IPS-15b (cell line): ENCODE data around the gene HAVCR2.
"Not testable (repeated sequence)": the region's sequence is repeated elsewhere in the genome, so short reads cannot be mapped to it uniquely, and the experiment has no call there.

Experiments used
- H3K27me3 ChIP-seq: one replicate; pipeline ENCODE4 v1.6.1; 2013; ENCODE audit warnings: low read length; ENCODE audit not compliant: control insufficient read depth, insufficient read depth
- H3K36me3 ChIP-seq: one replicate; pipeline ENCODE4 v1.6.1; 2013; ENCODE audit warnings: low read length; ENCODE audit not compliant: control insufficient read depth, insufficient read depth
- H3K4me1 ChIP-seq: one replicate; pipeline ENCODE4 v1.6.1; 2013; ENCODE audit warnings: mild to moderate bottlenecking, low read length; ENCODE audit not compliant: control insufficient read depth, insufficient read depth
- H3K4me3 ChIP-seq: one replicate; pipeline ENCODE4 v1.5.1; 2013; ENCODE audit warnings: low read depth, low read length
- H3K9ac ChIP-seq: one replicate; pipeline ENCODE4 v1.6.1; 2013; ENCODE audit warnings: low read depth, mild to moderate bottlenecking, low read length
- H3K9me3 ChIP-seq: one replicate; pipeline ENCODE4 v1.6.1; 2013; ENCODE audit warnings: mild to moderate bottlenecking, low read length; ENCODE audit not compliant: control insufficient read depth, insufficient read depth

Gene HAVCR2

DNA sequence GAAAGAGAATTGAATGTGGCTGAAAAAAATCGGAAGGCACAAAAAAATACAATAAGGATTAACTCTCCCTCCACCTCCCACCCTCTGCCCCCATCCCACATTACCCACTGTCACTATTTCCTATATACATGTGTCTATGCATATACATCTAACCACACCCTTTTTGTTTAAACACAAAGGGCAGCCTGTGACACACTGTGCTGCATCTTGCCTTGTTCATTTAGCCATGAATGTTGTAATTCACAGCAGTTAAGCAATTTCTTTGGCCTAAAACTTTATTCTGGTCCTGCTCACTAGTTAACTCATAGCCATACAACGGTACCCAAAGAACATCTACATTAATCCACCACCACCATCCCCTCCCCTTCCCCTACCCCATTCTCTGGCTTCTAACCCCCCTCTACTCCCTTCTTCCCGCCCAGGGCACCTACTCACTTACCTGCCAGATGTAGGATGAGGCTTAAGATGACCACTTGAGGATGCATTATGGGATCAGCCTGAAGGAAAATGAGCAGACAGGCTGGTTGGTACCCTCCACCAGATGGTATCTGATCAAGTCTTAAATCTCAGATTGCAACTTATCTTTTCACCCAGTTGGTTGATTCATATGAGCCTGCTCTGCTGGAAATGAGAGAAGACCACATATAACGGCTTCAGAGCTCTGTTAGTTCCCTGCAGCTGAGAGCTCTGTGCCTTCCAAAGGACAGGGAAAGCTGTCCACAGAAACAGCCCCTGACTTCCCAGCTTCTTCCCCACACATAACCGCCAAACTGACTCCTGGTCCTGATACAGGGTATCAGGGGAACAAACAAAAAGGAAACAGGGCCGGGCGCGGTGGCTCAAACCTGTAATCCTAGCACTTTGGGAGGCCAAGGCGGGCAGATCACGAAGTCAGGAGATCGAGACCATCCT is 51.1 kb downstream of the HAVCR2 start:
- Histone ChIP-seq H3K27me3 (no peaks in the 10 kb centered on the region), H3K9ac (no peak overlapping the region), H3K9me3 (no peaks in the 10 kb centered on the region), H3K36me3 (no peaks in the 10 kb centered on the region), H3K4me1 (no peaks in the 10 kb centered on the region), H3K4me3 (no peak overlapping the region)

DNA sequence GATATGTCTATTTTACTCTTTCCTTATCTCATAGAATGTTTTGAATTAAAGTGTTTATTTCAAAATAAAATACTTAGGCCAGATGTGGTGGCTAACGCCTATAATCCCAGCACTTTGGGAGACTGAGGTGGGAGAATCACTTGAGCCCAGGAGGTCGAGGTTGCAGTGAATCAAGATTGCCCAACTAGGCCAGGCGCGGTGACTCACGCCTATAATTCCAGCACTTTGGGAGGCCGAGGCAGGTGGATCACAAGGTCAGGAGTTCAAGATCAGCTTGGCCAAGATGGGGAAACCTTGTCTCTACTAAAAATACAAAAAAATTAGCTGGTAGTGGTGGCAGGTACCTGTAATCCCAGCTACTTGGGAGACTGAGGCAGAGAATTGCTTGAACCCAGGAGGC is 52.0 kb downstream of the HAVCR2 start:
- H3K9me3 ChIP-seq, H3K4me3 ChIP-seq, H3K36me3 ChIP-seq, H3K27me3 ChIP-seq, H3K9ac ChIP-seq, H3K4me1 ChIP-seq: not testable (repeated sequence)

DNA sequence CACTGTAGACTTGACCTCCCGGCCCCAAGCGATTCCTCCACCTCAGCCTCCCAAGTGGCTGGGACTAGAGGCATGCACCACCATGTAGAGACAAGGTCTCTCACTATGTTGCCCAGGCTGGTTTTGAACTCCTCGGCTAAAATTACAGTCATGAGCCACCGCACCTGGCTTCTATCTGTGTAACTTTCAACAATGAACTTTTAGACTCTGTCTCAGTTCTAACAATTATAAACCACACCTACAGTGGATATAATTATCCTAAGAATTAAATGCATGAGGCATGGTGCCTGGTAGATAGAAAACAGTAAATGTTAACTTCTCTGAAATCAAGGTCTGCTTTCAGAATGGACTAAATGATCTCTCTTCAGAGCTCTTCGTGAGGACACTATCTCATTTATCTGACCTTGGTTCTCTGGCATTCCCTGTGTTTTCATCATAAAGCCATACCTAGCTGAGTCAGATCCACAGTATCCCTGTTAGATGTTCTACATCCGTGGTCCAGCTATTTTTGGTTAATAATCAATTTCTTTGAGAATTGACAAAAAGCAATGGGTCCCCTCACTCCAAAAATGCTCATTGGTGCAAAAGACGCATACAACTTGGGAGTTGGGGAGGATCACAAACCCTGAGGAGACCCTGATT is 57.1 kb downstream of the HAVCR2 start:
- Histone ChIP-seq H3K9me3 (no peaks in the 10 kb centered on the region), H3K36me3 (no peaks in the 10 kb centered on the region), H3K27me3 (no peaks in the 10 kb centered on the region), H3K4me3 (no peak overlapping the region), H3K9ac (no peak overlapping the region), H3K4me1 (no peaks in the 10 kb centered on the region)

DNA sequence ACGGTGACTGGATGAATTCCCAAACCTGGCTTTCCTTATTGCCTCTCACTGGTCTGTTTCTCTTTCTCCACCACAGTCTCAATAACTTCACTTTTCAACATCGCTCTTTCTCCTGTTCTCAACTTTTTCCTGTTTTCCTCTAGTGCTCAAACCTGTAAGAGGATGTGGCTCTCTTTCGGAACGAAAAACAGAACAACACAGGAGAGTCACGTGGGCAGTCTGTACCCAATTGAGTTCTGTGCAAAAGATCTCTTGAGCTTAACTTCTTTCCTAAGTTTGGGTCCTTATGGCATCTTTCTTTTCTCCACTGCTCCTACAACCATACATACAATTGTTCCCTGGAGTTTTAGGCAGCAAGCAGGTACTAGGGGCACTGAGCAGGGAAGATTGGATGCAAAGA is 58.8 kb downstream of the HAVCR2 start:
- no peak overlapping the region for H3K9ac ChIP-seq
- H3K9me3 ChIP-seq: no peaks in the 10 kb centered on the region
- no peak overlapping the region for H3K4me3 ChIP-seq

DNA sequence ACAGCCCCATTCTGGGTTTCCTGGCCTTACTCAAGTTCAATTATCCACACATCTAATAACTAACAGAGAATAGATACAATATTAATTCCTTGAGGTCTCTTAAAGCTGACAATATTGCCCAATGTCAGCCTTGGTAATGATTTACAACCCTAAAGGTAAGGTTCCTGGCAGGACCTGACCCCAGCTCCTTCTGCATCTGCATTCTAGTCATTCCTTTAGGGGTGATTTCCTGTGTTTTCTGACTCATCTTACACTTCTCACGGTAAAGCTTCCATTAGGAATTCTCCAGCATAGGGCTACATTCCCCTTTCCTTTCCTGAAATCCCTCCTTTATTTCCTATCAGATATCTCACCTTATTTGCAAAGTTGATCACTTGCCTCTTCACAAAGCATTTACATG is 59.2 kb downstream of the HAVCR2 start:
- H3K36me3 ChIP-seq: no peaks in the 10 kb centered on the region
- H3K9me3 ChIP-seq: no peaks in the 10 kb centered on the region
- H3K4me1 ChIP-seq: no peaks in the 10 kb centered on the region
- no peak overlapping the region for H3K4me3 ChIP-seq
- H3K9ac ChIP-seq: no peak overlapping the region
- no peaks in the 10 kb centered on the region for H3K27me3 ChIP-seq

More for the DNA sequence above, 58.8 kb downstream of the HAVCR2 start:
- Histone ChIP-seq H3K36me3 (no peaks in the 10 kb centered on the region), H3K4me1 (no peaks in the 10 kb centered on the region), H3K27me3 (no peaks in the 10 kb centered on the region)

DNA sequence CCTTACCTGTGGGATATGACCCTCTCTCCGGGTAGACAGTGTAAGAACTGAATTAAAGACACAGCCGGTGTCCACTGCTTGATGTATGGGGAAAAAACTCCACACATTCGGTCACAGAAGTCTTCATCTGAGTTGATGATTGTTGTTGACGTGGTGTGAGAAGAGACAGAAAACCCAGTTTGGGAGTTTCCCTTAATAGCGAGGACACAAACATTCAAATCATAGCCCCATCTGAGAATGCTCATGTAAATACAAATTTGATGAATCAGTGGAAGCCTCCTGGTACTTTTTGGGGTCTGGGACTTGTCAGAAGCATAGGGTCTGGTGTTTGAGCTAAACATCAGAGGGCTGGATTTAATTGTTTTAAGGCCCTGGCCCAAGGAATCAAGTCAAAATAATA is 60.9 kb downstream of the HAVCR2 start:
- Histone ChIP-seq H3K27me3 (no peaks in the 10 kb centered on the region), H3K4me1 (no peaks in the 10 kb centered on the region)

DNA sequence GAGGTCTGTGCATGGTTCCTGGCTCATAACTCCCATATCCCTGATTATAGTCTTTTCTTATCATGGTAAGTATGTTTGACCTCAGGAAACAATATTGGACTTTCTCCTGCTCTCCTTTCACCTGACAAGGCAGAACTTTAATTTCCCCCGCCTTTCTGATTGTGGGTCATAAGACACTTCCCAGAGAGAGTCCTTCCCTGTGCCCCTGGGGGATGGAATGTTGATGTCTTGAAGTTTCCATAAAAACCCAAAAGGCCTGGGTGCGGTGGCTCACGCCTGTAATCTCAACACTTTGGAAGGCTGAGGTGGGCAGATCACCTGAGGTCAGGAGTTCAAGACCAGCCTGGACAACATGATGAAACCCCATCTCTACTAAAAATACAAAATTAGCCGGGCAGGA is 61.8 kb downstream of the HAVCR2 start:
- H3K4me1 ChIP-seq, H3K9ac ChIP-seq, H3K4me3 ChIP-seq, H3K9me3 ChIP-seq, H3K27me3 ChIP-seq, H3K36me3 ChIP-seq: not testable (repeated sequence)

More for the DNA sequence above, 60.9 kb downstream of the HAVCR2 start:
- H3K4me3 ChIP-seq: no peak overlapping the region
- H3K9ac ChIP-seq: no peak overlapping the region
- H3K9me3 ChIP-seq: no peaks in the 10 kb centered on the region
- no peaks in the 10 kb centered on the region for H3K36me3 ChIP-seq

- H3K36me3 ChIP-seq: no peaks in the 10 kb centered on the region
- no peak overlapping the region for H3K4me3 ChIP-seq
- no peaks in the 10 kb centered on the region for H3K4me1 ChIP-seq
- H3K27me3 ChIP-seq: no peaks in the 10 kb centered on the region
- no peaks in the 10 kb centered on the region for H3K9me3 ChIP-seq
- H3K9ac ChIP-seq: no peak overlapping the region
Observed at GRCh38 chr5:157046041-157046440, 62.8 kb downstream of the HAVCR2 start.

DNA sequence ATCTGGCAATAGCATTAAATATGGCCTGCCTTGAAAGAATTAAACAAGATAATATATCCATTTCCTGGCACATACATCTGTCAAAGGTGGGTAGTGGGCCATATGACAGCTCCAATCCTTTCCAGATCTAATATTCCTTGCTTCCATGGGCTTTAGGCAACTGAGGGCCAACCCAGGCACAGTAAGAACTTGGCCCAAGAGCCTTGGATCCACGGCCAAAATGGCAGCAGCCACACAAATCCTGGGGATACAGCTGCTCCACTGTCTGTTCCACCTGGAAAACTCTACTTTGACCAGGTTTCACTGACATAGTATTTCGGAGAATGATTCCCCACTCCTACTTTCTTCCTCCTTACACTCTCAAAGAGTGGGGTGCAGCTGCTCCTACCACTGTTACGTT is 63.2 kb downstream of the HAVCR2 start:
- H3K9ac ChIP-seq: no peak overlapping the region
- H3K36me3 ChIP-seq: no peaks in the 10 kb centered on the region
- H3K9me3 ChIP-seq: no peaks in the 10 kb centered on the region
- no peaks in the 10 kb centered on the region for H3K4me1 ChIP-seq
- no peak overlapping the region for H3K4me3 ChIP-seq
- no peaks in the 10 kb centered on the region for H3K27me3 ChIP-seq

DNA sequence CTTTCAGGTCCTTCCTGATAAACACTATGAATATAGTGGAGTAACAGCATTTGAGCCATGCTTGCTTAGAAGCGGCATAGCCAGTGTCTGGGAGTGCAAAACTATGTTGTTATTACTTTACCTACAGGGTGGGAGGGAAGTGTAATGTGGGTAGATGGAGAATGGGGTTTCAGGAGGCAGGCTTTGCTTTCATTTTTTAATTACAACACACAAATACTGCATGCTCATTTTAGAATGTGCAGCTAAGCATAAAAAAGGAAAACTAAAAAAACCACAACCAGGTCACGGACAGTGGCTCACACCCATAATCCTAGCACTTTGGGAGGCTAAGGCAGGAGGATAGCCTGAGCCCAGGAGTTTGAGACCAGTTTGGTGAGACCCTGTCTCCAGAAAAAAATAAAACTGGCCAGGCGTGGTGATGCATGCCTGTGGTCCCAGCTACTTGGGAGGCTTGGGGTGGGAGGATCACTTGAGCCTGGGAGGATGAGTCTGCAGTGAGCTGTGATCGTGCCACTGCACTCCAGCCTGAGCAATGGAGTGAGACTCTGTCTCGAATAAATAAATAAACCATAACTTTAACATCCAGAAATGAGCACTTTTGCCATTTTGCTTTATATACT is 70.2 kb downstream of the HAVCR2 start:
- Histone ChIP-seq H3K9ac (no peak overlapping the region), H3K36me3 (no peaks in the 10 kb centered on the region), H3K9me3 (no peaks in the 10 kb centered on the region), H3K27me3 (no peaks in the 10 kb centered on the region), H3K4me1 (peaks cover 6% of the 10 kb centered on the region), H3K4me3 (no peak overlapping the region)
